ENCODE measurements around the gene TSHZ2.

Gene TSHZ2

GRCh38 chr20:53385941-53386767 lies 414.0 kb downstream of the TSHZ2 start:
- Mint-ChIP-seq H3K4me3 (no peak overlapping the region), H3K36me3 (ENCODE audit: low read depth) (no peaks in the 10 kb centered on the region), H3K4me1 (ENCODE audit: low read depth) (no peaks in the 10 kb centered on the region), H3K27ac (no peak overlapping the region), H3K27me3 (no peaks in the 10 kb centered on the region), H3K9me3 (no peaks in the 10 kb centered on the region)
- intact Hi-C loops (cut with micrococcal nuclease), result no loop called here

DNA sequence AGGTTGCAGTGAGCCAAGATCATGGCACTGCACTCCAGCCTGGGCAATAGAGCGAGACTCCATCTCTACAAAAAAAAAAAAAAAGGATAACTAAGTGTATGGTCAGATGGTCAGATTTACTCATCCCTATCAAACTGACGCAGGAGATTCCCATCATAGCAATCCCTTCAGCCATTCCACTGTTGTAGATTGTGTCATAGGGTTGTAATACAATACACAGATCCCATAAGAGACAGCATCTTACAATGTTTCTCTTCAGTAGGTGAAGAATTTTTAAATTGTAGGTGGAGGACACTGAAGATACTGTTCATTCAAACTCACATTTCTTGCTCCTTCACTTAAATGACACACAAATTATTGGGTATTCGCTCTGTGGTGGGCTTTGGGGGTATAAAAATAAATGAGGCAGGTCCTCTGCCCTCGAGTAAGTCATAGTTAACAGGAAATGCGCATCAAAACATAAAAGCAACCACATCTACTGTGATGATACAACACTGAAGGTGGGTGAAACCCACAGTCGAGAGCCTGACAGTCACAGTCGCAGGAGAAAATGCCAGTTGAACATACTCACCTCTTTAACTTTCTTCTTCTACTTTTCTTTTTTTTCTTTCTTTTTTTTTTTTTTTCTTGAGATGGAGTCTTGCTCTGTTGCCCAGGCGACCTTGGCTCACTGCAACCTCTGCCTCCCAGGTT lies 416.0 kb downstream of the TSHZ2 start:
- H3K27me3 Mint-ChIP-seq, result peaks cover 3% of the 10 kb centered on the region
- no peaks in the 10 kb centered on the region for H3K36me3 Mint-ChIP-seq (ENCODE audit: low read depth)
- H3K4me1 Mint-ChIP-seq (ENCODE audit: low read depth), result no peaks in the 10 kb centered on the region
- no peak overlapping the region for H3K4me3 Mint-ChIP-seq
- H3K9me3 Mint-ChIP-seq, result no peaks in the 10 kb centered on the region
- intact Hi-C loops (cut with micrococcal nuclease), result no loop called here
- no peak overlapping the region for H3K27ac Mint-ChIP-seq

DNA sequence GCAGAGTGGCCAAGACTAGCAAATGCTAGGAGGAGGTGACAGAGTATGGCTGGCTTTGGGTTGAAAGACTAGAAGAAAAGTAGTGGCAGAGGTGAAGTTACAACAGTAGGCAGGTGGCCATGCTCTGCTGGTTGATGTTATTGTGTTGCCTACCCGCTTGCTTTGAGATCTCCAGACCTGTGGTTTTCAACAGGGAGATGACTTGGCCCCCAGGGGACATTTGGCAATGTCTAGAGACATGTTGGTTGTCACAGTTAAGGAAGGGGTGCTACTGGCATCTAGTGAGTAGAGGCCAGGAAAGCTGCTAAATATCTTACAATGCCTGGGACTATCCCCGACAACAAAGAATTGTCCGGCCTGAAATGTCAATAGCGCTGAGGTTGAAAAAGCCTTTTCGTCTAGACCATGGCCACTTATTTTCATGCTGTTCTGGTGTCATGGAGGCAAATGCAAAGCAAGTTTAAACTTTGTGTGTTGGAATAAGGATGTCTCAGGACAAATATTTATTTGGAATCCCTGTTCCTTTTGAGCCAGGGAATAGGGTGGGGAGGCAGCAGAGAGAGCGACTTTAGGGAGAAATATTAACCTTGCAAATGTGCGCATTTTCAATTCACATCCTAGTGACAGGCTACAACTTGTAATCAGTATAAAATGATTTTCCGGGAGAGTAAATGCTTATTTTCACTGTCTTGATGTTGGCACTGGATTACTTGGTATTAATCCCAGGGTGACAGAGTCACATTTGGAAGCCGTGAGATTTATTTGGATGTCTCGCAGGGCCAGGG lies 417.6 kb downstream of the TSHZ2 start:
- intact Hi-C loops (cut with micrococcal nuclease), result no loop called here
- Mint-ChIP-seq H3K4me1 (ENCODE audit: low read depth) (no peaks in the 10 kb centered on the region), H3K36me3 (ENCODE audit: low read depth) (no peaks in the 10 kb centered on the region), H3K9me3 (no peaks in the 10 kb centered on the region), H3K4me3 (no peak overlapping the region), H3K27ac (no peak overlapping the region), H3K27me3 (peaks cover 3% of the 10 kb centered on the region)

- no peak overlapping the region for H3K4me3 Mint-ChIP-seq
- H3K27ac Mint-ChIP-seq, result no peak overlapping the region
- H3K9me3 Mint-ChIP-seq, result no peaks in the 10 kb centered on the region
- H3K4me1 Mint-ChIP-seq (ENCODE audit: low read depth), result no peaks in the 10 kb centered on the region
- intact Hi-C loops (cut with micrococcal nuclease), result no loop called here
- peaks cover 3% of the 10 kb centered on the region for H3K27me3 Mint-ChIP-seq
- H3K36me3 Mint-ChIP-seq (ENCODE audit: low read depth), result no peaks in the 10 kb centered on the region
Observed at GRCh38 chr20:53390770-53391169, 418.6 kb downstream of the TSHZ2 start.

DNA sequence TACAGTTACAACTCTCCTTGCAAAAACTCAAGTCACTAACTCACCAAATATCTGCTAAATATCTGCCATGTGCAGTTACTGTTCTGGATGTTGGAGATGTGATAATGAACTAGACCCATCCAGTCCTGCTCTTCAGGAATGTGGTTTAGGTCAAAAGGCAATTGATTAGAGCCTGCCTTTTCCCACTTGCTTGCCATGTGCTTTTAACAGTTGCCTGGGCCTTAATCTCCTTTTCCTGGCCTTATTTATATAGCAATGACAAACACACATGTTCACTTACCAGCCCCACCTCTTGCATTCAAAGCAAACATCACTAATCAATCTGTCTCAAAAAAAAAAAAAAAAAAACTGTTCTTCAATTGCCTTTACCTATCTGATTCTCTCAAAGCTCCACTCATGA lies 422.3 kb downstream of the TSHZ2 start:
- intact Hi-C loops (cut with micrococcal nuclease), result no loop called here
- no peaks in the 10 kb centered on the region for H3K36me3 Mint-ChIP-seq (ENCODE audit: low read depth)

GRCh38 chr20:53395188-53395923 lies 423.2 kb downstream of the TSHZ2 start:
- Mint-ChIP-seq H3K9me3 (no peaks in the 10 kb centered on the region), H3K27me3 (peaks cover 3% of the 10 kb centered on the region), H3K36me3 (ENCODE audit: low read depth) (no peaks in the 10 kb centered on the region), H3K27ac (no peak overlapping the region), H3K4me3 (no peak overlapping the region), H3K4me1 (ENCODE audit: low read depth) (no peaks in the 10 kb centered on the region)
- intact Hi-C loops (cut with micrococcal nuclease), result no loop called here

More for the DNA sequence above, 422.3 kb downstream of the TSHZ2 start:
- Mint-ChIP-seq H3K9me3 (no peaks in the 10 kb centered on the region), H3K4me3 (no peak overlapping the region), H3K27ac (no peak overlapping the region), H3K4me1 (ENCODE audit: low read depth) (no peaks in the 10 kb centered on the region), H3K27me3 (peaks cover 3% of the 10 kb centered on the region)

DNA sequence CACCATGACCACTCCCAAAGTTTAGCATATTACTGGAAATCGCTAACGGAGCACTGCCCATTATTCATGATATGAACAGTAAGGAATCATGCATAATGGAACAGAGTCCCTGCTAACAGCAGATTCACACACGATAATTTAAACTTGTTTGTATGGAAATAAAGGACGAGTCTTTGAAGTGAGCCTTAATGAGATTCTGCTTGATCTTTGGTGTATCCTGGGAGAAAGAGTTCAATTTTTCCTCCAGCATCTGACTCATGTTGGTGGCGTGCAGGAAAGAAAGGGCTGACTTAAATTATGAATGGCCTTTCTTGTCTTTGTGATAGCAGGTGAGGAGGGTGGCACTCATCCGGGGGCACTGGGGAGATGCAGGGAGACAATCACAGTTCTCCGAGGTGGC lies 426.9 kb downstream of the TSHZ2 start:
- intact Hi-C loops (cut with micrococcal nuclease), result no loop called here
- Mint-ChIP-seq H3K36me3 (ENCODE audit: low read depth) (no peaks in the 10 kb centered on the region), H3K4me3 (no peak overlapping the region), H3K27me3 (no peaks in the 10 kb centered on the region), H3K27ac (no peak overlapping the region), H3K9me3 (no peaks in the 10 kb centered on the region), H3K4me1 (ENCODE audit: low read depth) (no peaks in the 10 kb centered on the region)

DNA sequence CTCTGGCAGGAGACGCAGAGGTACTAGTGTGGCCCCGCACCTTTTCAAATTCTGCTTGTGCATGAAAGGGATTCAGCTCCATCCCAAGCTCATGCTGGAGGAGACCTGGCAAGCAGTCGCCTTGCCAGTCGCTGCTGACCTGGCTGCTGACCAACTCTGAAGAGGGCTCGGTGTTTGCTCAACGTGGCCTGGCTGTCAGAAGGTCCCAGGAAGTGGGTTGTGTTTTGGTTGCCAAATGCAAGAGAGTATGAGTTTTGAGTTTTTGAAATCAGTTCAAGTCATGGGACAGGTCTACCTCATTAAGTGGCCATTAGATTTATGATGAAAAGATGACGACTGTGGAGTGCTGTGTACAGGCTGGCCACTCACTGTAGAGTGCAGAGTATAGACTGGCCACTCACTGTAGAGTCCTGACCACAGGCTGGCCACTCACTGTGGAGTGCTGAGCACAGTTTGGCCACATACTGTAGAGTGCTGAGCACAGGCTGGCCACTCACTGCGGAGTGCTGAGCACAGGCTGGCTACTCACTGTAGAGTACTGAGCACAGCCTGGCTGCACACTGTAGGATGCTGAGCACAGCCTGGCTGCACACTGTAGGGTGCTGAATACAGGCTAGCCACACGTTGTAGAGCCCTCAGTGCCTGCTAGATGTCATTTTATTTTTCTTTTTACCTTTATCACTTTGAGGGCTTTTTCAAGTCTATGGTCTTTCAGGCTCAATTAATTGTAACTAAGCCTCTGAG lies 427.6 kb downstream of the TSHZ2 start:
- H3K27ac Mint-ChIP-seq, result no peak overlapping the region
- H3K9me3 Mint-ChIP-seq, result no peaks in the 10 kb centered on the region
- no peaks in the 10 kb centered on the region for H3K27me3 Mint-ChIP-seq
- no peaks in the 10 kb centered on the region for H3K36me3 Mint-ChIP-seq (ENCODE audit: low read depth)
- intact Hi-C loops (cut with micrococcal nuclease), result no loop called here
- H3K4me3 Mint-ChIP-seq, result no peak overlapping the region
- no peaks in the 10 kb centered on the region for H3K4me1 Mint-ChIP-seq (ENCODE audit: low read depth)

GRCh38 chr20:53402233-53403005 lies 430.3 kb downstream of the TSHZ2 start:
- intact Hi-C loops (cut with micrococcal nuclease), result no loop called here
- H3K9me3 Mint-ChIP-seq, result no peaks in the 10 kb centered on the region
- no peaks in the 10 kb centered on the region for H3K27me3 Mint-ChIP-seq
- no peaks in the 10 kb centered on the region for H3K36me3 Mint-ChIP-seq (ENCODE audit: low read depth)
- H3K4me1 Mint-ChIP-seq (ENCODE audit: low read depth), result peaks cover 7% of the 10 kb centered on the region
- H3K27ac Mint-ChIP-seq, result no peak overlapping the region
- no peak overlapping the region for H3K4me3 Mint-ChIP-seq

DNA sequence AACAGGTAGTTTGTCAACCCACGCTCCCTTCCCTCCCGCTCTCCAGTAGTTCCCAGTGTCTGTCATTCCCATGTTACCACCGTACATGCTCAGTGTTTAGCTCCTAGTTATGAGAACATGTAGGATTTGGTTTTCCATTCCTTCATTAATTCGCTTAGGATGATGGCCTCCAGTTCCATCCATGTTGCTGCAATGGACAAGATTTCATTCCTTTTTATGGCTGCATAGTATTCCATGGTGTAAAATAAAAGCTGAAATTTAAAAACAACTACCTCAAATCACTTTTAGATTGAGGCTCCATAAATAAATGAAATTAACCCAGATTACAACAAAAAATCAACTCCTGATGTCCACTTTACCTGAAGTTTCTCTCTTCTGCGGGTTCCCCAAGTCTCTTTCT lies 430.9 kb downstream of the TSHZ2 start:
- H3K27ac Mint-ChIP-seq, result no peak overlapping the region
- no peaks in the 10 kb centered on the region for H3K36me3 Mint-ChIP-seq (ENCODE audit: low read depth)
- intact Hi-C loops (cut with micrococcal nuclease), result no loop called here
- H3K4me1 Mint-ChIP-seq (ENCODE audit: low read depth), result peaks cover 7% of the 10 kb centered on the region
- no peak overlapping the region for H3K4me3 Mint-ChIP-seq
- H3K27me3 Mint-ChIP-seq, result no peaks in the 10 kb centered on the region
- no peaks in the 10 kb centered on the region for H3K9me3 Mint-ChIP-seq

- intact Hi-C loops (cut with micrococcal nuclease), result no loop called here
- no peaks in the 10 kb centered on the region for H3K9me3 Mint-ChIP-seq
- H3K27me3 Mint-ChIP-seq, result no peaks in the 10 kb centered on the region
- no peaks in the 10 kb centered on the region for H3K36me3 Mint-ChIP-seq (ENCODE audit: low read depth)
- H3K27ac Mint-ChIP-seq, result no peak overlapping the region
- peaks cover 7% of the 10 kb centered on the region for H3K4me1 Mint-ChIP-seq (ENCODE audit: low read depth)
- H3K4me3 Mint-ChIP-seq, result no peak overlapping the region
Observed at GRCh38 chr20:53405139-53405538, 433.0 kb downstream of the TSHZ2 start.

- Mint-ChIP-seq H3K36me3 (ENCODE audit: low read depth) (no peaks in the 10 kb centered on the region), H3K4me3 (no peak overlapping the region), H3K27me3 (no peaks in the 10 kb centered on the region), H3K27ac (no peak overlapping the region), H3K9me3 (no peaks in the 10 kb centered on the region), H3K4me1 (ENCODE audit: low read depth) (peaks cover 7% of the 10 kb centered on the region)
- intact Hi-C loops (cut with micrococcal nuclease), result no loop called here
Observed at GRCh38 chr20:53406580-53406979, 434.4 kb downstream of the TSHZ2 start.
